NCI-H128 (cell line): ENCODE measurements around the gene SLC12A7.
"Not testable (repeated sequence)": the region's sequence is repeated elsewhere in the genome, so short reads cannot be mapped to it uniquely, and the experiment has no call there.

ENCODE experiments used
- DNase-seq: peaks from one replicate; lab custom pipeline; 2025; ENCODE audit not compliant: unreplicated experiment; lab: John Stamatoyannopoulos, UW

The SLC12A7 gene

GRCh38 chr5:1099926-1100663 lies 11.8 kb downstream of the SLC12A7 start:
- no peak for DNase-seq

- no peak for DNase-seq
These were observed 12.8 kb downstream of the SLC12A7 start for GRCh38 chr5:1098986-1099597.

DNA sequence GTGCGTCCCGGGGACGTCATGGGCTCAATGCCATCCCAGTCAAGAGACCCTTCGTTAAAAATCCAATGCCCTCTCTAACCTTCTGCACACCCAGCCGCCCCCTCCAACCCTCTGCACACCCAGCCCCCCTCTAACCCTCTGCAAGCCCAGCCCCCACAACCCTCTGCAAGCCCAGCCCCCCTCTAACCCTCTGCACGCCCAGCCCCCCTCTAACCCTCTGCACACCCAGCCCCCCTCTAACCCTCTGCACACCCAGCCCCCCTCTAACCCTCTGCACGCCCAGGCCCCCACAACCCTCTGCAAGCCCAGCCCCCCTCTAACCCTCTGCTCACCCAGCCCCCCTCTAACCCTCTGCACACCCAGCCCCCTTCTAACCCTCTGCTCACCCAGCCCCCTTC lies 13.9 kb downstream of the SLC12A7 start:
- DNase-seq, result not testable (repeated sequence)

DNA sequence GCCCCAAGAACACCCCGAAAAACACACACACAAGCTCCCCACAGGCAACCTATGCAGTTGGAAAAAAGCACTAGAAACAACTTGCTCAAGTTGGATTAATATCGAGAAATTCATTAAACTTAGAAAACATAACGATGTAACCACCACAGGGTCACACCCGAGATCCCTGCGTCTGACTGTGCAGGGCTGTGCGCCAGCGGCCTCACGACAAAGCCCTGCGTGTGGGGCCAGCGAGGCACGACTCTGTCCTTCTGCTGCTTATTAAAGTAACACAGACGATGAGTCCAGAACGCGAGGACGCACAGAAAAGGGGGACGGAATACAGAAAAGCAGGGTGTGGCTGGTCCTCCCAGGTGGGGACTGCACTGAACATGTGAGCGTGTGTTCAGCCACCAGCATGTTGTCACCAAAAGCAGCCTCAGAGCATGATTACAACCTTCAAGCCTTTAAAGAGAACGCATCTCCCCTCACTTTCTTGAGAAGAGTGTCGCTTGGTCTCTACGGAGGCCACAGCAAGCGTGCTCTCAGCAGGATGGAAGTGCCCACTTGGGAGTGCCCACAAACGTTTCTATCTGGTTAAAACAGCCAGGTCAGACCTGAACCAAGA lies 14.4 kb downstream of the SLC12A7 start:
- no peak for DNase-seq

GRCh38 chr5:1096838-1097237 lies 15.0 kb downstream of the SLC12A7 start:
- no peak for DNase-seq

- no peak for DNase-seq
These were observed 15.9 kb downstream of the SLC12A7 start for GRCh38 chr5:1095990-1096363.

GRCh38 chr5:1095302-1095989 lies 16.4 kb downstream of the SLC12A7 start:
- DNase-seq, result no peak

GRCh38 chr5:1094670-1095190 lies 17.1 kb downstream of the SLC12A7 start:
- no peak for DNase-seq

DNA sequence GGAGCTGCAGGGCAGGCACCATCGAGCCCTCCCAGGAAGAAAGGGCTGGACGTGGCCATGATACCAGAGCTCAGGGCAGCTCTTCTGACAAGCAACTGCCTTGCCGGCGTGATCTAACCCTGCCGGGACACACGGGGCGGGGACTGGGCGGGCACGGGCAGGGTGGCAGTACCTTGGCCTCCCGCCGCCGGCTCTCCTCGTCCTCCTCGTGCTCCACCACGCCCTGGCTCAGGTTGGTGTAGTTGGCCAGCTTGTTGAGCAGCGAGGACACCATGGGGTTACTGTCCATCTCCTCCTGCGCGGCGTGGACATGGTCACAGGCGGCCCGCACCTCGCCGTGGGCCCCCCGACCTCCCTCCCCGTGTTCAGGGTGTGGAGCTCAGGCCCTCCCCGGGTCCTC lies 18.5 kb downstream of the SLC12A7 start:
- DNase-seq, result no peak

DNA sequence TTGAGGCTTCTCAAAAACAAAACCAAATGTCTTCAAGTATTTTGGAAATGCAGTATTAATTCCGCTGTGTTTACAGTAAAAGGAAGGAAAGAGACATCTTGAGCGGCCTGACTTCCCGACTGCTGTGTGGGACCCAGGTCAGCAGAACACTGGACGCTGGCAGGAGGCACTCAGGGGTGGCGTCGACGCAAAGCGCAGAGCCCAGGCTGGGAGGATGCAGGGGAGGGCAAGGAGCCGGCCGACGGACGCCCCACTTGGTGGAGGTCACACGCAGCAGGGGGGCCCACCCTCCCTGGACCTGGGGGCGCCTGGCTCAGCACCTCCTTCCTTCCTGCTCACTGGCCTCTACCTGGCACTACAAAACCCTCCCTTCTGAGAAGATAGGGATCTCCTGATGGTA lies 19.7 kb downstream of the SLC12A7 start:
- no peak for DNase-seq

GRCh38 chr5:1091632-1092031 lies 20.2 kb downstream of the SLC12A7 start:
- no peak for DNase-seq

GRCh38 chr5:1090538-1090937 lies 21.3 kb downstream of the SLC12A7 start:
- DNase-seq, result no peak

- DNase-seq, result no peak
These were observed 22.2 kb downstream of the SLC12A7 start for GRCh38 chr5:1089621-1090040.

GRCh38 chr5:1089146-1089545 lies 22.7 kb downstream of the SLC12A7 start:
- DNase-seq, result no peak

DNA sequence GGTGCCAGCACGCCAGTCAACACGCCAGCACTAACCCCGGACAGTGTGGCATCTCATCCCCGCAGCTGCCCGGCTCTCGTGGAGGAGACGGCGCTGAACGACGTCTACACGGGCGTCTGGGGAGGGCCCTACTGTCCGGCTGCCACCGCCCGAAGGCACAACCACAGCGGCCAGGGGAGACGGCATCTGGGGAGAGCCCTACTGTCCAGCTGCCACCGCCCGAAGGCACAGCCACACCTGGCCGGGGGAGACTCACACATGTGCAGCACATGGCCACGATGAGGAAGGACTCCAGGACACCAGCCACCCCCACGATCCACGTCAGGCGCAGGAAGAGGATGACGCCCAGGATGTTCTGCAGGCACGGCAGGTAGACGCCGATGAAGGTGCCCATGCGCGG lies 23.1 kb downstream of the SLC12A7 start:
- no peak for DNase-seq

- DNase-seq, result no peak
These were observed 23.8 kb downstream of the SLC12A7 start for GRCh38 chr5:1088031-1088430.

GRCh38 chr5:1087428-1087827 lies 24.4 kb downstream of the SLC12A7 start:
- no peak for DNase-seq

- no peak for DNase-seq
These were observed 25.0 kb downstream of the SLC12A7 start for GRCh38 chr5:1086871-1087270.

DNA sequence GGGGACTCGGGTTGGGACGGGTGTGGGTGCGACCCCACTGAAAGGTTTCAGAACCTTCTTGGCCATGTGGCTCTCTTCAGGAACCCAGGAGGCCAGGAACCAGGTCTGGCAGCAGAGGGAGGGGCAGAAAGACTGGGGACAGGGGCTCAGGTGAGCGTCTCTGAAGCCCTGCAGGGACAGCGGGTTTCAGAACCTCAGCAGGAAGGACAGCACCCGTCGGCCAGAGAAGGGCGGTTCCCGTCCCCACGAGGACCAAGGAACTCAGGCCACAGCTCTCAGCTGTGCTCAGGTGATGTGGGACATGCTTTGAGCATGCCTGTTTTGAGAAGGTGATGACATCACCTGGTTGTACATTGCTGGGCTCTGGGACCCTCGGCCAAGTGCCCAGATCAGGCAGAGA lies 25.7 kb downstream of the SLC12A7 start:
- DNase-seq, result no peak

DNA sequence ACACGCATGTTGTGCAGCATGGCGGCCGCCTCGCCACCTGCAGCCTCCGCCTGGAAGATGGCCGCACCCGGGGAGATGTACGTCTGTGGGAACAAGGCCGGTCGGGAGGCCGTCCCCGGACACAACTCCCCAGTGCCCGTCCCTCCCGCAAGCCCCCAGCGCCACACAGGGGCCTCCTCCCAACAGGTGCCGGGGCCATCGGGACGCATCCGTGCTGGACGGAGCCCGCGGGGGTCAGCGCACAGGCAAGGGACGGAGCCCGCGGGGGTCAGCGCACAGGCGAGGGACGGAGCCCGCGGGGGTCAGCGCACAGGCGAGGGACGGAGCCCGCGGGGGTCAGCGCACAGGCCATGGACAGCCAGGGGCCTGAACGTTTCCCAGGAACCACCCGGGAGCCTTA lies 26.5 kb downstream of the SLC12A7 start:
- DNase-seq, result no peak

DNA sequence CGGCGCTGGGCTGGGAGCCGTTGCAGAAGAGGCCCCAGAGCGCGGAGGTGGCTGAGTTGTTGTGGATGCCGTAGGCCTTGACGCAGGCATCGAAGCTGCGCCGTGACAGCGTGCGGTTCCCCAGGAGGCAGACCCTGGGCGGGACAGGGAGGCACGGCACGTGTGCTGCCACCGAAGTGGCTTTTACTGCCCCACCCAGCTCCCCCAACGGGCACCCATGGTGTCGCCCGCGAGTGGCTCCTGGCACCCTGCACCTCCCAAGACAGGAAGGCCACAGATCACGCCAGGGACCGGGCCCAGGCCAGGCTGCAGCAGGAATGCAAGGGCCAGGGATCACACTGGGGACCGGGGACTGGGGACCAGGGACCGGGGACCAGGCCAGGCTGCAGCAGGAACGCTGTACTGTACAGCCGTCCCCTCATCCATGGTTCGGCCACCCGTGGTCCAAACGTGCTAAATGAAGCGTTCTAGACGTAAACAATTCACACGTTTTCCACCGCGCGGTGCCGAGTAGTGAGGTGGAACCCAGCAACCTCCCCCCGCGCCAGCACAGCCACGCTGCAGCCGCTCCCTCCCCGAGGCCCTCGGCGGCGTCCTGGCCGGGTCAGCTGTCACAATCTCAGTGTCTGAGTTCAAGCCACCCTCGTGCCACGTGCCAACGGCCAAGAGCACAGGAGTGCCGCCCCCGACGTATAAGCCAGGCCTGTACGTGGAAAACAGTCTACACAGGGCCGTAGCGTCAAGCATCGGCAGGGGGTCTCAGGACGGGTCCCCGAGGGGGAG lies 27.8 kb downstream of the SLC12A7 start:
- no peak for DNase-seq
